ENCODE results near the gene ERMAP. TPM values are rescaled to one million over a fixed set of nuclear protein-coding genes. Genes with fewer than 3 reads are reported as not detected.
"Not testable (repeated sequence)": the region's sequence is repeated elsewhere in the genome, so short reads cannot be mapped to it uniquely, and the experiment has no call there.

ERMAP gene
- total RNA-seq, 4 donors from 2014 or later, result 23.7 to 36.5 (median 28.9) TPM

DNA sequence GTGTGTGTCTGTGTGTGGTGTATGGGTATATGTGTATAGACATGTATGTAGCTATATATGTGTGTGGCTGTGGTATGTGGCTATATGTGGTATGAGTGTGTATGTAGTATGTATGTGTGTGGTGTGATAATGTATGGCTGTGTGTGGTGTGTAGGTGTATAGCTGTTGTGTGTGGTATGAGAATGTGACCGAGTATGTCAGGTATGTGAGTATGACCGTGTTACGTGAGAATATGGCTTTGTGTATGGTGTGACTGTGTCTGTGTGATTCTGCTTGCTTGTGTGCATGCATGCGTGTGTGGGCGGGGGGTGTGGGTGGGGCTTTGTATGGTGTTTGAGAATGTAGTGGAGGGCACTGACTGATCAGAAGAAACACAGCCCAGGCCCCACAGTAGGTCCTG is 33.0 kb downstream of the ERMAP start:
- no peaks in the 10 kb centered on the region for H3K27me3 ChIP-seq
- peaks cover 16 to 21% of the 10 kb centered on the region in 2 donors for H3K4me1 ChIP-seq
- DNase-seq, result no peak
- intact Hi-C loops (cut with DNase I), result no loop called here
- 94 to 98% methylated on average over 5 of the region's 5 CpGs for WGBS, 2 donors
- peaks cover 6 to 12% of the 10 kb centered on the region in 2 donors for H3K36me3 ChIP-seq
- no peaks in the 10 kb centered on the region for H3K9me3 ChIP-seq
- TF ChIP-seq POLR2A (IDR thresholded peaks at IDR 0.05), result no peak
- TF ChIP-seq, protein P1, sequence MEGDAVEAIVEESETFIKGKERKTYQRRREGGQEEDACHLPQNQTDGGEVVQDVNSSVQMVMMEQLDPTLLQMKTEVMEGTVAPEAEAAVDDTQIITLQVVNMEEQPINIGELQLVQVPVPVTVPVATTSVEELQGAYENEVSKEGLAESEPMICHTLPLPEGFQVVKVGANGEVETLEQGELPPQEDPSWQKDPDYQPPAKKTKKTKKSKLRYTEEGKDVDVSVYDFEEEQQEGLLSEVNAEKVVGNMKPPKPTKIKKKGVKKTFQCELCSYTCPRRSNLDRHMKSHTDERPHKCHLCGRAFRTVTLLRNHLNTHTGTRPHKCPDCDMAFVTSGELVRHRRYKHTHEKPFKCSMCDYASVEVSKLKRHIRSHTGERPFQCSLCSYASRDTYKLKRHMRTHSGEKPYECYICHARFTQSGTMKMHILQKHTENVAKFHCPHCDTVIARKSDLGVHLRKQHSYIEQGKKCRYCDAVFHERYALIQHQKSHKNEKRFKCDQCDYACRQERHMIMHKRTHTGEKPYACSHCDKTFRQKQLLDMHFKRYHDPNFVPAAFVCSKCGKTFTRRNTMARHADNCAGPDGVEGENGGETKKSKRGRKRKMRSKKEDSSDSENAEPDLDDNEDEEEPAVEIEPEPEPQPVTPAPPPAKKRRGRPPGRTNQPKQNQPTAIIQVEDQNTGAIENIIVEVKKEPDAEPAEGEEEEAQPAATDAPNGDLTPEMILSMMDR (IDR thresholded peaks at IDR 0.05), result no peak
- no peak overlapping the region for H3K27ac ChIP-seq
- no peak overlapping the region for H3K4me3 ChIP-seq (replicated peaks in 1 of 3)

DNA sequence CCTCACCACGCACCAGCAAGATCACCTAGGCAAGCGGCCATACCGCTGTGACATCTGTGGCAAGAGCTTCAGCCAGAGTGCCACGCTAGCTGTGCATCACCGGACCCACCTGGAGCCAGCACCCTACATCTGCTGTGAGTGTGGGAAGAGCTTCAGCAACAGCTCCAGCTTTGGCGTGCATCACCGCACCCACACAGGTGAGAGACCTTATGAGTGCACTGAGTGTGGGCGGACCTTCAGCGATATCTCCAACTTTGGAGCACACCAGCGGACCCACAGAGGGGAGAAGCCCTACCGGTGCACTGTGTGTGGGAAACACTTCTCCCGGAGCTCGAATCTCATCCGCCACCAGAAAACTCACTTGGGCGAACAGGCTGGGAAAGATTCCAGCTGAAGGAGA is 34.5 kb downstream of the ERMAP start:
- 94 to 97% methylated on average over 10 to 15 of the region's 15 CpGs for WGBS, 2 donors
- DNase-seq, result no peak
- peaks cover 7 to 11% of the 10 kb centered on the region in 2 donors for H3K4me1 ChIP-seq
- TF ChIP-seq, protein P1 (IDR thresholded peaks at IDR 0.05), result no peak
- TF ChIP-seq POLR2A (IDR thresholded peaks at IDR 0.05), result no peak
- H3K4me3 ChIP-seq (replicated peaks in 1 of 3), result no peak overlapping the region
- no peaks in the 10 kb centered on the region for H3K27me3 ChIP-seq
- no peaks in the 10 kb centered on the region for H3K9me3 ChIP-seq
- peaks cover 6 to 12% of the 10 kb centered on the region in 2 donors for H3K36me3 ChIP-seq
- intact Hi-C loops (cut with DNase I), result no loop called here
- no peak overlapping the region for H3K27ac ChIP-seq

- intact Hi-C loops (cut with DNase I), result no loop called here
Measured at GRCh38 chr1:42851960-42852607, 35.2 kb downstream of the ERMAP start.

DNA sequence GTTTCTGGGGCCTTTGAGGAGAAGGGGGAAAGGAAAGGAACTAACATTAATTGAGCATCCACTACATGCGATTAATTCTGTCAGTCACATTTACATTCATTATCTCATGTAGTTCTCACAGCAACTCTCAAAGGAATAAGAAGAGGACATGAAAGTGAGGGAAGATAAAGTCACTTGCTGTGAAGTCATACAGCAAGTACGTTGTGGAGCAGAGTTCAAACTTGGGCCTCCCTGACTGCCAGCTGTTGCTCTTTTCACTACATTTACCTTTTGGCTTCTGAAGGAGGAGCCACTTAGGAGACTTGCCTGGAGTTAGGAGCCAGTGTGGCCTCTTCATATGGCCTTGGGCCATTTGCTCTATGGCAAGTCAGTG is 35.7 kb downstream of the ERMAP start:
- Histone ChIP-seq H3K4me1 (peaks cover 1 to 6% of the 10 kb centered on the region in 2 donors), H3K27me3 (no peaks in the 10 kb centered on the region), H3K9me3 (no peaks in the 10 kb centered on the region), H3K4me3 (replicated peaks in 1 of 3) (no peak overlapping the region), H3K36me3 (peaks cover 6 to 12% of the 10 kb centered on the region in 2 donors), H3K27ac (no peak overlapping the region)
- TF ChIP-seq, protein P1 (IDR thresholded peaks at IDR 0.05), result no peak
- TF ChIP-seq POLR2A (IDR thresholded peaks at IDR 0.05), result no peak
- intact Hi-C loops (cut with DNase I), result no loop called here
- DNase-seq, result no peak
- 49 to 50% methylated on average over 2 of the region's 2 CpGs for WGBS, 2 donors

More at GRCh38 chr1:42851960-42852607, 35.2 kb downstream of the ERMAP start:
- Histone ChIP-seq H3K36me3 (peaks cover 6 to 12% of the 10 kb centered on the region in 2 donors), H3K9me3 (no peaks in the 10 kb centered on the region), H3K4me3 (replicated peaks in 1 of 3) (no peak overlapping the region), H3K4me1 (peaks cover 7 to 11% of the 10 kb centered on the region in 2 donors), H3K27ac (no peak overlapping the region), H3K27me3 (no peaks in the 10 kb centered on the region)
- 86 to 96% methylated on average over 2 of the region's 2 CpGs for WGBS, 2 donors
- no peak for DNase-seq
- TF ChIP-seq, protein P1 (IDR thresholded peaks at IDR 0.05), result no peak
- no peak for TF ChIP-seq POLR2A (IDR thresholded peaks at IDR 0.05)

DNA sequence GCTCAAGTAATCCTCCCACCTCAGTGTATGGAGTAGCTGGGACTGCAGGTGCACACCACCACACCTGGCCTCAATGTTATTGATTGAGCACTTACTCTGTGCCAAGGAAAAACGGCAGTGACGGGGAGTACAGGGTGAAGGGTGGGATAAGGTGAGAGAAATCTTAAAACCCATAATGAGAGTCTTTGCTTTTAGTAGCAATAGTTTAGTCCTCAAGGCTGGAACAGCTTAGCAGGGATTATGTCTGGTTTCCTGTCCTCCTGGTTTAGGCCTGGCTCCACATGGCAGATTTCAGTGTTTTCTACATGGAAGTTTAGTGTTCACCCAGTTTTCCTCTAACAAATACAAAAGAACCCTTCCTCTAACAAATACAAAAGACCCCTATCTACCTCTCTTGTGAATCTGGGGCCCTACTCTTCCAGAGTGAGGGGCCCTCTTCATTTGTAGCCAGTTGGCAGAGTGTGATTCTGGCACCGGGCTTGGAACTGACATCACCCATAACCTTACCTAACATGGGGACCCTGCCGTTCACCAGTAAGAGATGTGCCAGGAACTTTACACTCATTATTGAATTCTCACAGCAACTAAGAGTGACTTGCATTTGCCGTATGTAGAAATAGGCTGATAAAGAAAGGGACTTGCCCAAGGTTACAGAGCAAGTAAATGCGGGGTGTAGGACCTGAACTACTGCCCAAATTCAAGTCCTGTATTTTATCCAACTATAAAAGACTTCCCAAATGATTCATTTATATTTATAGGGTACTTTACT is 36.4 kb downstream of the ERMAP start:
- no peak overlapping the region for H3K4me3 ChIP-seq (replicated peaks in 1 of 3)
- H3K9me3 ChIP-seq, result no peaks in the 10 kb centered on the region
- DNase-seq, result no peak
- no peak overlapping the region for H3K27ac ChIP-seq
- intact Hi-C loops (cut with DNase I), result no loop called here
- peaks cover 6 to 12% of the 10 kb centered on the region in 2 donors for H3K36me3 ChIP-seq
- H3K27me3 ChIP-seq, result no peaks in the 10 kb centered on the region
- 89 to 90% methylated on average over 6 of the region's 6 CpGs for WGBS, 2 donors
- no peaks in the 10 kb centered on the region for H3K4me1 ChIP-seq
- TF ChIP-seq POLR2A (IDR thresholded peaks at IDR 0.05), result no peak
- TF ChIP-seq, protein P1 (IDR thresholded peaks at IDR 0.05), result no peak

DNA sequence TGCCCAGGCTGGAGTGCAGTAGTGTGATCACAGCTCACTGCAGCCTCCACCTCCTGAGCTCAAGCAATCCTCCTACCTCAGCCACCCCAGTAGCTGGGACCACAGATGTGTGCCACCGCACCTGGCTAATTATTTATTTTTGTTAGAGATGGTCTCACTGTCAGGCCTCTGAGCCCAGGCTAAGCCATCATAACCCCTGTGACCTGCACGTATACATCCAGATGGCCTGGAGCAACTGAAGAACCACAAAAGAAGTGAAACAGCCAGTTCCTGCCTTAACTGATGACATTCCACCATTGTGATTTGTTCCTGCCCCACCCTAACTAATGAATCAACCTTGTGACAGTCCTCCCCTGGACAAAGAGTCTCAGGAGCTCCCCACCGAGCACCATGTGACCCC is 39.6 kb downstream of the ERMAP start:
- intact Hi-C loops (cut with DNase I); DNase-seq; H3K4me1 ChIP-seq; H3K9me3 ChIP-seq; H3K4me3 ChIP-seq (replicated peaks in 1 of 3); H3K27me3 ChIP-seq; H3K27ac ChIP-seq; H3K36me3 ChIP-seq: not testable (repeated sequence)
- WGBS, 2 donors, result 92 to 93% methylated on average over 3 of the region's 3 CpGs

DNA sequence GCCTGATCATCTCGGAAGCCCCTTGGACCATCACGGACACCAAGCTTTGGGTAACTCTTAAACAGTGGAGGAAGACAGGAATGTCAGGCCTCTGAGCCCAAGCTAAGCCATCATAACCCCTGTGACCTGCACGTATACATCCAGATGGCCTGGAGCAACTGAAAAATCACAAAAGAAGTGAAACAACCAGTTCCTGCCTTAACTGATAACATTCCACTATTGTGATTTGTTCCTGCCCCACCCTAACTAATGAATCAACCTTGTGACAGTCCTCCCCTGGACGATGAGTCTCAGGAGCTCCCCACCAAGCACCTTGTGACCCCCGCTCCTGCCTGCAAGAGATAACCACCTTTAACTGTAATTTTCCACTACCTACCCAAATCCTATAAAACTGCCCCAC is 42.4 kb downstream of the ERMAP start:
- H3K9me3 ChIP-seq; H3K4me1 ChIP-seq; DNase-seq; intact Hi-C loops (cut with DNase I); H3K4me3 ChIP-seq (replicated peaks in 1 of 3); H3K36me3 ChIP-seq; H3K27me3 ChIP-seq; H3K27ac ChIP-seq: not testable (repeated sequence)
- 83 to 91% methylated on average over 5 of the region's 5 CpGs for WGBS, 2 donors

Data from thyroid gland (tissue), 4 donors.